Transverse colon (tissue), 4 donors: Measurements from ENCODE around the gene CBX8. TPM values are rescaled to one million over a fixed set of nuclear protein-coding genes. Genes with fewer than 3 reads are reported as not detected.

Source experiments
- DNase-seq: peaks from one replicate; pipeline ENCODE4 v3.0.0-alpha.2; 2019
- H3K27ac ChIP-seq, 4 donors: fragments of 200-600 bp; sonication (generic); 2 replicates each; pipeline ENCODE4 v1.5.1; 2016 to 2018; ENCODE audit warnings: inconsistent platforms in 4 of 4
- H3K27me3 ChIP-seq: fragments of 200-600 bp; sonication (generic); 2 replicates; pipeline ENCODE4 v1.5.1; 2017; ENCODE audit warnings: inconsistent platforms
- H3K36me3 ChIP-seq, 4 donors: fragments of 200-600 bp; sonication (generic); 2 replicates each; pipeline ENCODE4 v1.5.1; 2017 to 2019; ENCODE audit warnings: inconsistent platforms in 4 of 4
- H3K4me1 ChIP-seq, 4 donors: fragments of 200-600 bp; sonication (generic); 2 replicates each; pipeline ENCODE4 v1.5.1; 2017 to 2020; ENCODE audit warnings: inconsistent platforms in 4 of 4
- H3K4me3 ChIP-seq, 4 donors: fragments of 200-600 bp; sonication (generic); 1 replicate in 1 of 4; 2 replicates in 3 of 4; pipeline versions ENCODE4 v1.5.1 to v1.6.1; 2017 to 2019; ENCODE audit warnings: inconsistent platforms in 4 of 4
- H3K9me3 ChIP-seq, 2 donors: fragments of 200-600 bp; sonication (generic); 2 replicates each; pipeline ENCODE4 v1.5.1; 2017 to 2019; ENCODE audit warnings: inconsistent platforms in 2 of 2
- CTCF ChIP-seq, 5 experiments: fragments of 200-600 bp in 3 of 5; fragments of 450-650 bp in 2 of 5; sonication (generic) in 3 of 5; IDR thresholded peaks; 1 replicate in 2 of 5; 2 replicates in 3 of 5; pipeline ENCODE4 v1.5.1; 2016 to 2017; ENCODE audit warnings: antibody characterized with exemption in 5 of 5, inconsistent platforms in 3 of 5, mild to moderate bottlenecking in 2 of 5, moderate library complexity in 1 of 5
- EP300 ChIP-seq: sonication (generic); formaldehyde crosslinking; IDR thresholded peaks from one replicate; pipeline ENCODE4 v1.6.1; 2017; ENCODE audit warnings: antibody characterized with exemption, low read depth
- POLR2A ChIP-seq: fragments of 450-650 bp; IDR thresholded peaks from one replicate; pipeline ENCODE4 v1.6.1; 2016; ENCODE audit warnings: antibody characterized with exemption, mild to moderate bottlenecking, moderate library complexity
- POLR2AphosphoS5 ChIP-seq, 3 donors: sonication (generic); formaldehyde crosslinking; IDR thresholded peaks; one replicate each; pipeline ENCODE4 v1.6.1; 2016; ENCODE audit warnings: antibody characterized with exemption in 3 of 3
- WGBS, 2 donors: methylation state at CpG; one replicate each; pipeline ENCODE4 v1.1.5; 2018; ENCODE audit warnings: low coverage in 1 of 2; 5-methylcytosine and 5-hydroxymethylcytosine counted together
- in situ Hi-C, 4 donors: fragments of 200-750 bp; cut with MboI; loops; one replicate each; pipeline versions ENCODE4 v1.15.0 to v1.15.1; 2017; ENCODE audit warnings: low sequenced_read_pairs in 3 of 4, low pct_ligation_motif_present in 1 of 4, low pct_unique_long_range_greater_than_20kb in 1 of 4
- intact Hi-C: fragments of 100-400 bp; cut with DNase I; formaldehyde crosslinking; loops from one replicate; pipeline ENCODE4 v1.15.1; 2023; ENCODE audit warnings: low total_unique reads
- total RNA-seq, 4 donors: library from RNA; depleted of rRNA; stranded (reverse); fragments of >200 nt; gene quantifications; one replicate each; pipeline ENCODE4 v1.1.0, GENCODE V29; 2016

The CBX8 gene
- total RNA-seq, 4 donors from 2014 or later, result 1.5 to 4.4 (median 3.1) TPM

- in situ Hi-C loops, result loop anchor here in 2 of 4 donors (25.0 kb wide), 1 partner anchor 173 kb away; no protein-coding TSS in a partner anchor
- Histone ChIP-seq H3K9me3 (no peaks in the 10 kb centered on the region), H3K27me3 (peaks cover 85% of the 10 kb centered on the region), H3K4me1 (peaks cover 25 to 55% (median 53%) of the 10 kb centered on the region in 4 donors), H3K27ac (no peak overlapping the region), H3K4me3 (peak overlapping the region in 2 of 4 donors; percentile 29 to 37), H3K36me3 (no peaks in the 10 kb centered on the region)
- peak; percentile 9 for DNase-seq
- WGBS, 2 donors, result 28% methylated on average over 41 of the region's 43 CpGs; no CpG with 5 or more reads in 1 of the 2 donors
- TF ChIP-seq CTCF (IDR thresholded peaks at IDR 0.05), result no peak
- no peak for TF ChIP-seq POLR2A
- no peak for TF ChIP-seq EP300
- no peak for TF ChIP-seq POLR2AphosphoS5 (IDR thresholded peaks at IDR 0.05)
- intact Hi-C loops, result no loop called here
These were observed 17.5 kb upstream of the CBX8 start for GRCh38 chr17:79814127-79814973.

- no peak for TF ChIP-seq EP300
- no peak for TF ChIP-seq POLR2AphosphoS5 (IDR thresholded peaks at IDR 0.05)
- no peak for TF ChIP-seq POLR2A
- TF ChIP-seq CTCF (IDR thresholded peaks at IDR 0.05), result no peak
- H3K4me1 ChIP-seq, result peaks cover 25 to 58% (median 55%) of the 10 kb centered on the region in 4 donors
- 9% methylated on average over 23 of the region's 89 CpGs; no CpG with 5 or more reads in 1 of the 2 donors for WGBS, 2 donors
- DNase-seq, result peak; percentile 23
- H3K36me3 ChIP-seq, result no peaks in the 10 kb centered on the region
- intact Hi-C loops, result no loop called here
- peaks cover 90% of the 10 kb centered on the region for H3K27me3 ChIP-seq
- H3K9me3 ChIP-seq, result no peaks in the 10 kb centered on the region
- no peak overlapping the region for H3K27ac ChIP-seq
- peak overlapping the region in 3 of 4 donors; percentile 15 to 39 (median 35) for H3K4me3 ChIP-seq
- in situ Hi-C loops, result loop anchor here in 2 of 4 donors (25.0 kb wide), 1 partner anchor 174 kb away; no protein-coding TSS in a partner anchor
These were observed 16.6 kb upstream of the CBX8 start for GRCh38 chr17:79813297-79814126.

GRCh38 chr17:79812353-79813258 lies 15.7 kb upstream of the CBX8 start:
- no peak overlapping the region for H3K27ac ChIP-seq
- DNase-seq, result peak; percentile 16
- peak overlapping the region in 3 of 4 donors; percentile 15 to 39 (median 35) for H3K4me3 ChIP-seq
- 5 to 8% methylated on average over 7 to 43 of the region's 72 CpGs for WGBS, 2 donors
- H3K4me1 ChIP-seq, result peaks cover 25 to 58% (median 55%) of the 10 kb centered on the region in 4 donors
- intact Hi-C loops, result no loop called here
- peaks cover 99% of the 10 kb centered on the region for H3K27me3 ChIP-seq
- H3K9me3 ChIP-seq, result no peaks in the 10 kb centered on the region
- no peak for TF ChIP-seq POLR2A
- peak in 1 of 3 donors; percentile 41 for TF ChIP-seq POLR2AphosphoS5 (IDR thresholded peaks at IDR 0.05)
- in situ Hi-C loops, result loop anchor here in 2 of 4 donors (25.0 kb wide), 1 partner anchor 175 kb away; no protein-coding TSS in a partner anchor
- no peaks in the 10 kb centered on the region for H3K36me3 ChIP-seq

- Histone ChIP-seq H3K36me3 (no peaks in the 10 kb centered on the region), H3K9me3 (no peaks in the 10 kb centered on the region), H3K4me1 (peaks cover 25 to 58% (median 55%) of the 10 kb centered on the region in 4 donors), H3K27ac (no peak overlapping the region), H3K4me3 (peak overlapping the region in 1 of 4 donors; percentile 39), H3K27me3 (peaks cover 99% of the 10 kb centered on the region)
- no peak for TF ChIP-seq CTCF (IDR thresholded peaks at IDR 0.05)
- TF ChIP-seq POLR2AphosphoS5 (IDR thresholded peaks at IDR 0.05), result no peak
- no peak for TF ChIP-seq EP300
- no peak for TF ChIP-seq POLR2A
- intact Hi-C loops, result no loop called here
- DNase-seq, result no peak
- WGBS, 2 donors, result 7% methylated on average over 20 of the region's 20 CpGs; no CpG with 5 or more reads in 1 of the 2 donors
- in situ Hi-C loops, result loop anchor here in 2 of 4 donors (25.0 kb wide), 1 partner anchor 175 kb away; no protein-coding TSS in a partner anchor
These were observed 15.0 kb upstream of the CBX8 start for GRCh38 chr17:79811868-79812352.
